Stimulated activated CD8-positive, alpha-beta memory T cell treated with anti-CD3 and anti-CD28 coated beads, Interleukin-15, amount 100 ng/mL, for 48 hours (primary cell): Measurements from ENCODE around the gene LRRFIP1.

ENCODE experiments used
- DNase-seq, 2 donors: peaks; one replicate each; pipeline ENCODE4 v3.0.0-alpha.2; 2020; ENCODE audit warnings: low read depth in 2 of 2

LRRFIP1 gene

GRCh38 chr2:237702441-237703391, 75.3 kb downstream of the LRRFIP1 start:
- DNase-seq, result no peak

- no peak for DNase-seq
Measured at GRCh38 chr2:237704501-237705434, 77.4 kb downstream of the LRRFIP1 start.

DNA sequence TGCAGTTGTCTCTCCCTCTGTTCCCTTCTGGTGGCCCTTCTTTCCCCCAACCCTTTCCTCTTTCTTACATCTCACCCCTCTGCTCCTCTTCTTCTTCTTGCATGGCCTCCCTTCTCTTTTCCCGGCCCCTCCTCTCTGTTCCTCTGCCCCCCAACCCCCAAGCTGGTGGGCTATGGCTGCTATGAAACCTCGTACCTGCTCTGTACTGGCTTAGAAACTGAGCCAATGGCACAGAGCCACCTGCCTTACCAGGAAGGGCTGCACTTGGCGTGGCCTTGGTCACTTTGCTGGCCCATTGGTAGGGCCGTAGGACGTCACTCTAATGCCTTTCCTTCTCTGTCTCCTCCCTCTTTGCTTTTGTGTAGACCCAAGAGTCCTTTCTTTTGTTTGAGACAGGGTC, 78.9 kb downstream of the LRRFIP1 start:
- DNase-seq, result no peak

DNA sequence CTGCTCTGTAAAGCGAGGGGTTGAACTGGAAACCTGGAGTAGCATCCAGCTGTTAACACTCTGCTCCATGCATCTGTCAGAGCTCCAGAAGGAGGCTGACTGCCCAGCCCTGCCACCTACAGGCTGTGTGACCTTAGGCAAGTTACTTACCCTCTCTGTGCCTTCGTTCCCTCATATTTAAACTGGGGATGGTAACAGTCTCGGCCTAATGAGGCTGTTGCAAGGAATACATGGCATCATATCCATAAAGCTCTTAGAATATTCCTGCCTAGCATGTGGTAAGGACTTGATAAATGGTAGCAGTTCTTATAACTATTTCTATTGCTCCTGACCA, 80.6 kb downstream of the LRRFIP1 start:
- no peak for DNase-seq

GRCh38 chr2:237708491-237708890, 81.1 kb downstream of the LRRFIP1 start:
- DNase-seq, result no peak

- no peak for DNase-seq
Measured at GRCh38 chr2:237708961-237709360, 81.6 kb downstream of the LRRFIP1 start.

- DNase-seq, result no peak
Measured at GRCh38 chr2:237711458-237712150, 84.2 kb downstream of the LRRFIP1 start.

DNA sequence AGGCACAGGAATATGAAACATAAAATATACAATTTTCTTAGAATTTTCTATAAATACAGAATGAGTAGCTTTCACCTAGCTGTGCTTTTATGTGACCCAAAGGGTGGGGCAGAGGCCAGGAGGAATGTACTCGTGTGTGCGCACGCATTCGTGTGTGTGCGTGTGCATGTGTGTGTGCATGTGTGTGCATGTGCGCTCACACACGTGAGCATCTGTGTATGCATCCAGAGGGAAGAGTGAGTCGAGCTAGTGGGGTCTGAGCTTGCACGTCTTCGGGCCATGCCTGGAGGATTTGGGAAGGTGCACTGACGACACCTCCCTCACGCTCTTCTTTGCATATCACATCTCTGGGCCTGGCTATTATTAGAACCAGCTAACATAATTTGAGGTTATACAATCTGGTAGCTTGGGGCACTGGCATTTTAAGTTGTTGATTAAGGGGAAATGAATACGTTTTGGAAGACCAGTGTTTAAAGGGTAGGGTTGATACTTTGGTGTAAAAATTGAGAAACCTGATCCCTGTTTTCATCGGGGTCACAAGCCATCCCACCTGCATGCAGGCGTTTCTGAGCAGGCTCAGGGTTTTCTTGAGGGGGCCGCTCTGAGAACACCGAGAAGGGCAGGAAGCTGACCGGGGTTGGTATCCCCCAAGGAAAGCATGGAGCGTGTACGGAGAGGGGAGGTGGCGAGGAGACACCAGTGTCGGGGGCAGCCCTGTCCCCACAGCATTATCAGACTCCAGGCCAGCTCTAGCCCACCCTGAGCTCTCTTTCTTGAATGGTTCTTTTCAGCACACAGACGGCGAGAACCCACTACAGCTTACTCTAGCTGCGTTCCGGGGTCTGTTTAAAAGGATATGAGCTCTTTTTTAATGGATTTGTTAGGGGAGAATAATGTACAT, 85.3 kb downstream of the LRRFIP1 start:
- no peak for DNase-seq

GRCh38 chr2:237714690-237715458, 87.5 kb downstream of the LRRFIP1 start:
- DNase-seq, result no peak

DNA sequence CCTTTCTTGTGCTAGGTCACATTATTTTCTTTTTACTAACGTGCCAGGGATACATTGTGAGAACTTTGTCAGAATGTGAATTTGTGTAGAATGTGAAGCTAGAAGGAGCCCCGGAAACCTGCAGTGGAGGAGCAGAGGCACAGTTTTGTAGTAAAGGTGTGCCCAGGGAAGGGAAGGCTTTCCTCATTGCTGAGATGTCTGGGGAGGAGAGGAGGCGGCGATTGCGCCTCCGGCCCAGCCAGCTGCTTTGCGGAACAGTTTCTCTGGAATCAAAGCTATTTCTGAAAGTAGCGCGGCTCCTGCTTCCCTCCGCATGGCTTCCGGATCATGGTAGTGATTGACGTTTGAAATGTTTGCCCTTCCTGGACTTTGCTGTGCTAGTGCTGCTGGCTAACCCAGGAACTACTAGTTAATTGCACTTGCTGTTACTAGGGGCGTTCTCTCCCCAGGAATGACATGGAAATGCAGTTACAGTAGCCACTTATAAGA, 88.1 kb downstream of the LRRFIP1 start:
- DNase-seq, result no peak

DNA sequence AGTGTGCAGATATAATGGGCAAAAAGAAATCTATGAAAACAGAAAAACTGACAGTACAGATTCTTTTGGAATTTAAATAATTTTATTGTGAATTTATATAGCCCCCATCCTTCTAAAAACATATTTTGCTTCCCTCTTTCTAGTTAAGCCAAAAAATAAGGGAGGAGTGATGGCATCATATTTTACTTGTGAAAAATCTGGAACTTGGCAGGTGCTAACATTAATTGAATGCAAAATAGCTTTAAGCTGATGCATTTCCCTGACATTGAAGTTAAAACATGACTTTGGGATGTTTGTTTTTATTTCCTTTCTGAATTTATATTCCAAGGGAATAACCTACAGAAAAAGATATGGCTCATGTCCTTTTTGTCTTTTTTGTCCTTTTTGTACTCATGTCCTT, 88.6 kb downstream of the LRRFIP1 start:
- DNase-seq, result no peak

DNA sequence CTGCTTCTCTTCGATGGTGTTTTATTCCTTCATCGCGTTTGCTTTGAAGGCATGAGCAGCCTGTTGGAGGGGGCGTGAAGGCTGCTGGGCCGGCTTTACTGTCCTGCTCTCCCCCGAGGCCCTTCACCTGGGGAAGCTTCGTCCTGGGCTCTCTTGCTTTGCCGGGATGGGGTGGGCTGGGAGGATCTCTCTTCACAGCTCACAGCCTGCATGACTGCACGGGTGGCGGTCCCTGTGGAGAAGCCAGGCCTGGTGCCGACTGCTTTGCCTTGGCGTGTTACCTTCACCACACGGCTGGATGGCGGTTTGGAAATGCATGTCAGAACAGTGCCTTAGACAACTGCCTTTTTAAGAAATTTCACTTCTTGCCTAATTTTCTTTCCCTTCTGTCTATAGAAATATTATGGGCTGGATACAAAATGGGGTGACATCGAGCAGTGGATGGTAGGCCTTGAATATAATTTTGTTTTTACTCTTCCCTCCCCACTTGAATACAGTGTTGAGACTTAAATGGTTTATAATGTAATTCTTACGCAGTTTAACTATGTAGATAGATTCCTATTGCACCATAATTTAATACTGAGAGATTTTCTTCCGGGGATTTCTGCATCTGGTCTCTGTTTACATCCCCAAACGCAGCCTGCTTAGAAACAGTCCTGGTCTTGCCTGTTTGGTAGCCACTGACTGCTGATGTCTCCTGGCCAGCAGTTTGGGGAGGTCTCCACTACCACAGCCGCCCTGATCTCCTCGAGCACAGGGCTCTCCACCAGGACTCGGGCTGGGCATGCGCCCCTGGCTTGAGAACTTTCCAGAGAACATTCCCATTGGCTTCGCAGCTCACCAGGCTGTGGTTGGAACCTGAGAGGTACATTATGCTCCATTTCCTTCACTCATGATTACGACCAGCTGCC, 90.2 kb downstream of the LRRFIP1 start:
- DNase-seq, result no peak

- DNase-seq, result no peak
Measured at GRCh38 chr2:237718277-237718634, 90.9 kb downstream of the LRRFIP1 start.

- DNase-seq, result no peak
Measured at GRCh38 chr2:237720444-237720843, 93.1 kb downstream of the LRRFIP1 start.

DNA sequence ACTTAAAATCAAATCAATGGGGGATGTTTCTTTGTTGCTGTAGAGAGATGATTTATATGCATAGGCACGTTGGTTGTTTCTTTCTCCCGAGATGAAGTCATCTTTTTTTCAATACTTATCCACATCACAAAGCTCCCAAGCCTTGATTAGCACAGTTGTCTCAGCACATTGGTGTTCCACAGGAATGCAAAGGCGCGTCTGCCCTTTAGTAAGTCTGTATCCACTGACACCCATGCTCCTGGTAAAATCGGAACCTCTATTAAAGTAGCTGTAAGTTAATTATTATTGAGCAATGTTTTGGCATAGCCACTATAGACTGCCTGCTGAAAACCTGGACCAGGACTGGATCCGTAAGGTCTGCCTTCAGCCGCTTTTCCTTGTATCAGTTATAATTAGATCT, 93.6 kb downstream of the LRRFIP1 start:
- DNase-seq, result no peak

GRCh38 chr2:237721458-237721857, 94.1 kb downstream of the LRRFIP1 start:
- no peak for DNase-seq

DNA sequence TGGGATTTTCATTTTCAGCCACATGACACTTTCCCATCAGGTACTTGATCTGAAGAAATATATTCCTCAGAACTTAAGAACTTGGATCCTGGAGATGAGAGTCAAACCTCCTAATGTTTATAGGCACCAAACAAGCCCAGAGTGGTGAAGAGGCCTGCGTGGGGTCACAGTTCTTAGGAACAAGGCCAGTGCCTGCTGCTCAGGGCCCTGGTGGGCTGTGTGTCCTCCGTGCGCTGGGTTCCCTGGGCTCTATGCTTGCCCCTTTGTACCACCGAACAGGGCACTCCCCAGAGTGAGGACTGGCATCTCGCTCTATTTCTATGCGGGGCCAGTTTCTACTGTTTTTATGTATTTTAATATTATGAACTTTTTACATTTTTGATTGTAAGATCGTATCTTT, 95.2 kb downstream of the LRRFIP1 start:
- DNase-seq, result no peak

GRCh38 chr2:237723023-237723422, 95.6 kb downstream of the LRRFIP1 start:
- no peak for DNase-seq

- DNase-seq, result no peak
Measured at GRCh38 chr2:237723602-237724001, 96.2 kb downstream of the LRRFIP1 start.
